Measurements from ENCODE around the gene OXCT2.
"Not testable (repeated sequence)": the region's sequence is repeated elsewhere in the genome, so short reads cannot be mapped to it uniquely, and the experiment has no call there.

The OXCT2 gene

DNA sequence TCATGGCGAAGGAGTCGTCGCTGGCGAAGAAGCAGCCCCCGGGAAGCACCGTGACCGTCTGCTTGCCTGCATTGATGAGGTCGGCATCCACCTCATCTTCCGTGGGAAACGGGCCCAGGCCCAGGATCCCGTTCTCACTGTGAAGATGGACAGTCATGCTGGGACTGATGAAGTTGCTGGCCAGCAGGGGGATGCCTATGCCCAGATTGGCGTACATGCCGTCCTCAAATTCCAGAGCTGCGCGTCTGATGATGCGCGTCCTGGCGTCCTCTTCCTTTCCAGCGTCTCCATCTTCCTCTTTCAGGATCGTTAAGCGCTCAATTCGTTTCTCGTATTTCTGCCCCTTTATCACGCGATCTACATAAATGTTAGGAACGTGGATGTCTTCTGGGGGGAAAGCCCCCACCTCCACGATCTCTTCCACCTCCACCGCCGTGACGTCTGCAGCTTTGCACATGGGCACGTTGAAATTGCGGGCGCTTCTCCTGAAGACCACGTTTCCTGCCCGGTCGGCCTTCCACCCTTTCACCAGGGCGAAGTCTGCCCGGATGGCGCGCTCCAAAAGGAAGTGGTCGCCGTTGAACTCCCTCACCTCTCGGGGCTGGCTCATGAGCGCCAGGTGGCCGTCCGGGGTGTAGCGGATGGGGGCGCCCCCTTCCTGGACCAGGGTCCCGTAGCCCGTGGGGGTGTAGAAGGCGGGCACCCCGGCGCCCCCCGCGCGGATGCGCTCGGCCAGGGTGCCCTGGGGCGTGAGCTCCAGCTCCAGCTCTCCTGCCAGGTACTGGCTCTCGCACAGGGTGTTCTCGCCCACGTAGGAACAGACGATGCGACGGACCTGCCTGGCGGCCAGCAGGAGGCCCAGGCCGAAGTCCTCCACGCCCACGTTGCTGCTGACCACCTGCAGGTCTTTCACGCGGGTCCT lies 787 bp downstream of the OXCT2 start:
- H3K4me3 Mint-ChIP-seq: peak overlapping the region; percentile 73
- H3K4me1 Mint-ChIP-seq; H3K9me3 Mint-ChIP-seq; H3K27ac Mint-ChIP-seq; H3K36me3 Mint-ChIP-seq (ENCODE audit: low read depth); DNase-seq: not testable (repeated sequence)
- peaks cover 16% of the 10 kb centered on the region for H3K27me3 Mint-ChIP-seq (ENCODE audit: low read depth, poor library complexity)

DNA sequence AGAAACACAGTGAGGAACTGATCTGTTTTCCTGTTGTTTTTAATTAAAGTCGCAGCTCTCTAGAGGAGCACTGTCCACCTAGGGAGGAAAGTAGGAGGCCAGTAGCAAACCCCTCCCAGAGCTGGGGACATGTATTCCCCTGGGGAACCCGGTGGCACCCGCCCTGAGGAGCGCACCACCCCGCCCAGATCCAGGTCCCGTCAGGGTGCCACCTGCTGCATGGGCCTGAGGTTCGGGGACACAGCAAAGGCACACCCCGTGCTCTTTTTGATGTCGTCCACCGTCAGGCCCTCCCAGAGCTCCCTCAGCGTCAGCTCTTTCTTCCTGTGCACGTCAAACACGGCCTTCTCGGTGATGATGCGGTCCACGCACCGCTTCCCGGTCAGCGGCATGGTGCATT lies 1.6 kb downstream of the OXCT2 start:
- H3K27me3 Mint-ChIP-seq (ENCODE audit: low read depth, poor library complexity): peaks cover 14% of the 10 kb centered on the region
- H3K4me1 Mint-ChIP-seq; H3K9me3 Mint-ChIP-seq; H3K36me3 Mint-ChIP-seq (ENCODE audit: low read depth); DNase-seq; H3K4me3 Mint-ChIP-seq; H3K27ac Mint-ChIP-seq: not testable (repeated sequence)

DNA sequence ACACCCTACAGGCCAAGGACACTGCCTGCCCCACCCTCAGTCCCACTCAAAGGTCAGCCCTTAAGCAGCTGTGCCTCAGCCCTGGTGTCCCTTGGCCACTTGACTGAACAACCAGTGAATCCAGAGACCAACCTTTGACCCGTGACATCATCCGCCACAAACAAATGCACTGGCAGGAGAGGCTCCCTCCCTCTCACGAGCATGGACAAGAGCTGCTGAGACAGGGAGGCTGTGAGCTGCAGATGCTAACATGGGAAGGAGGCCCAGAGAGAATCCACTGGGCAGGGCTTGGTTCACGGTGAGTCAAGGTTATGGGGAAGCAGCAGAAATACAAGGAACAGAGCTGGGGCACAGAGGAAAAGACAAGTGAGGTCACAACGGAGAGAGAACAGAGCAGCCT lies 4.7 kb downstream of the OXCT2 start:
- not testable (repeated sequence) for H3K9me3 Mint-ChIP-seq; H3K36me3 Mint-ChIP-seq (ENCODE audit: low read depth); H3K27ac Mint-ChIP-seq; H3K4me3 Mint-ChIP-seq; DNase-seq
- Mint-ChIP-seq H3K4me1 (peaks cover 14% of the 10 kb centered on the region), H3K27me3 (ENCODE audit: low read depth, poor library complexity) (peaks cover 14% of the 10 kb centered on the region)

DNA sequence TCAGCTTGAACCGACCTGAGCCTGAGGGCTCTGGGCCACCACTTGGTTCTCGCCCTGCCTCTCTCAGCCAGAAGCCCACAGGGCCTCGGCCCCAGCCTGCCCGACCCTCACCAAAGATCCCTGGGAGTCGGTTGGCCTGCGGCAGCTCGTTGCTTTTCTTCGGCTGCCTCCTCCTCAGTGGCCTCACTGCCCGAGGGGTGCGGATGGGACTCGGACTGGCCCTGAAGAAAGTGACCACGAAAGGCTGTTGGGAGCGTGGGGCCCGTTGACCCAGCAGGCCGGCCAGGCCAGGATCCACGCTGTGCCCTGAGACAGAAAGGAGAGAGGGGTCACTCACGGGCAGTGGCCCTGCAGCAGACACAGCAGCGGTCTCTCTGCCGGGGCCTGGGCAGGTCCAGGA lies 6.6 kb downstream of the OXCT2 start:
- H3K4me3 Mint-ChIP-seq; H3K27me3 Mint-ChIP-seq (ENCODE audit: low read depth, poor library complexity); H3K27ac Mint-ChIP-seq; H3K9me3 Mint-ChIP-seq; H3K36me3 Mint-ChIP-seq (ENCODE audit: low read depth); DNase-seq: not testable (repeated sequence)
- peaks cover 14% of the 10 kb centered on the region for H3K4me1 Mint-ChIP-seq

DNA sequence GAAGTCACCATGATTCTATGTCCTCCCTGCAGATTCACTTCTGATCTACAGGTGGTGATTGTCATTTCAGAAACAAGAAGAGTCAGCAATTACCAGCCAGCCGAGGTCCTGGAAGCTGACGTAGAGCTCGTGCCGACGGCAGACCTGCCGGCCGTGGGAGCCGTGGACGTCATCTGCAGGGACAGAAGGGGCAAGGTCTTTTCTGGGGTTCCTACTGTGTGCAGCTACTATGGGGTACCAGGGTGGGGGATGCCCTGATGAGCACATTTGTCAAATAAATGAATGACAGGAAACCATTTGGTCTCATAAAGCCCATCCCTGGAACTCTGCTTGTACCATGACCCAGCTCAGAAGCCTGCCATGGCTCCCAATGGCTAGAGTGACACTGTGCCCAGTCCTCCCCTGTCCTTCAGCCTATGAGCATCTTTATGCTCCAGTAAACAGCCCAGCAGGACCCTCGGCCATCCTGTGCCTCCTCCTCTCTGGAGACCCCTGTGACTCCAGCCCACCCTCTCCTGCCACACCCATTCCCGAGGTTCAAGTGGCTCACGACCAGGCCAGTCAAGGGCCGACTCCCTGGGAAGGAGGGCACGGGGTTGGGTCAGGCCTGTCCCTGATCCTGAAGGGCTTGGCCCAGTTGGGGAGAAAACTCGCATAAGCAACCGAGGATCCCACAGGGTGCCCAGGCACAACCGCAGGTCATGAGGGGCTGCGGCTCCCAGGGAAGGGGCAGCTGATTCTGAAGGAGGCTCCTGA lies 7.4 kb downstream of the OXCT2 start:
- DNase-seq; H3K27me3 Mint-ChIP-seq (ENCODE audit: low read depth, poor library complexity); H3K4me3 Mint-ChIP-seq; H3K27ac Mint-ChIP-seq; H3K36me3 Mint-ChIP-seq (ENCODE audit: low read depth); H3K9me3 Mint-ChIP-seq: not testable (repeated sequence)
- H3K4me1 Mint-ChIP-seq: peaks cover 14% of the 10 kb centered on the region

DNA sequence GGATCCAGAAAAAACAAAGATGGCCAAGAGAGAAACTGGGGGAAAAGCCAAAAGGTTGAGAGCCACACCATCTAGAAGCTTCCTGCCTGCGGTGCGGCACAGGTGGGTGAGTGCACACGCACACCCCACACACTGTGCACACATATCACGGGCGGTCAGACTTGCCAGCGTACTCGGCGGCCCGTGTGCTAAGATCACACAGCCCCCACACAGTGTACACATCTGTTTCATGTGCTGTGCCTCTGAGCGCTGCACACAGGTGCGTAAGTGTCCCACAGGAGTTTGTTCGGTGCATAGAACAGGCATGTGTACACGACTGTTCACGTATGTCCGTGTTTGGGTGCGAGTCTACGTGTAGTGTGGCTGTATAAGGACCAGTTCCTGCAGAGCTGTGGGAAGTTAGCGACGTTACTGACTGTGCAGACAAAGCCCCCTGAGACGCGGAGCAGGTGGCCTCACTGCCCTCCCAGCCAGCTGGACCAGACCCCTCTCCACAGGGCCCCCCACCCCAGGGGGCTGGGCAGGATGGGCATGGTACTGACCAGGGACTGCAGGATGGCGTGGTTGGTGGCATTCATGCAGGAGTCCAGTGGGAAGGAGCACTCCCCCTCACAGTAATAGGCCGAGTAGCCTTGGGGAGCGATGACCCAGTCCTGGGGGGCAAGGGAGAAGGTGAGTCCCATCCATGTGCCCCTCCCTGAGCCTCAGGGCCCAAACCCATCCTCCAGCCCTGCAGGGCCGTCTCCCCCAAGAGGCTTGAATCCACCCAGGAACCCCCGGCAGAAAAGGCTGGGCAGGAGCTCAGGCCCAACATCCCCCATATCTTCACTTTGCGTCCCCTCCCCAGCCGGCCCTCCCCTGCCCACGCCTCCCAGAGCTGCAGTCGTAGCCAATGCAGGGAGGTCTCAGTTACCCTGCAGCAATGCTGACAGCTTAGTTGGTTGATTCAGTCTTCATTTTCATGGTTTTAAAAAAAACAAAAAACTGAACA lies 8.3 kb downstream of the OXCT2 start:
- no peaks in the 10 kb centered on the region for H3K27me3 Mint-ChIP-seq (ENCODE audit: low read depth, poor library complexity)
- peaks cover 14% of the 10 kb centered on the region for H3K4me1 Mint-ChIP-seq
- TF ChIP-seq, protein P1, sequence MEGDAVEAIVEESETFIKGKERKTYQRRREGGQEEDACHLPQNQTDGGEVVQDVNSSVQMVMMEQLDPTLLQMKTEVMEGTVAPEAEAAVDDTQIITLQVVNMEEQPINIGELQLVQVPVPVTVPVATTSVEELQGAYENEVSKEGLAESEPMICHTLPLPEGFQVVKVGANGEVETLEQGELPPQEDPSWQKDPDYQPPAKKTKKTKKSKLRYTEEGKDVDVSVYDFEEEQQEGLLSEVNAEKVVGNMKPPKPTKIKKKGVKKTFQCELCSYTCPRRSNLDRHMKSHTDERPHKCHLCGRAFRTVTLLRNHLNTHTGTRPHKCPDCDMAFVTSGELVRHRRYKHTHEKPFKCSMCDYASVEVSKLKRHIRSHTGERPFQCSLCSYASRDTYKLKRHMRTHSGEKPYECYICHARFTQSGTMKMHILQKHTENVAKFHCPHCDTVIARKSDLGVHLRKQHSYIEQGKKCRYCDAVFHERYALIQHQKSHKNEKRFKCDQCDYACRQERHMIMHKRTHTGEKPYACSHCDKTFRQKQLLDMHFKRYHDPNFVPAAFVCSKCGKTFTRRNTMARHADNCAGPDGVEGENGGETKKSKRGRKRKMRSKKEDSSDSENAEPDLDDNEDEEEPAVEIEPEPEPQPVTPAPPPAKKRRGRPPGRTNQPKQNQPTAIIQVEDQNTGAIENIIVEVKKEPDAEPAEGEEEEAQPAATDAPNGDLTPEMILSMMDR (IDR thresholded peaks at IDR 0.05): no peak
- H3K4me3 Mint-ChIP-seq: no peak overlapping the region
- H3K9me3 Mint-ChIP-seq: no peaks in the 10 kb centered on the region
- H3K36me3 Mint-ChIP-seq (ENCODE audit: low read depth): peaks cover 9% of the 10 kb centered on the region
- DNase-seq: no peak
- no peak overlapping the region for H3K27ac Mint-ChIP-seq

DNA sequence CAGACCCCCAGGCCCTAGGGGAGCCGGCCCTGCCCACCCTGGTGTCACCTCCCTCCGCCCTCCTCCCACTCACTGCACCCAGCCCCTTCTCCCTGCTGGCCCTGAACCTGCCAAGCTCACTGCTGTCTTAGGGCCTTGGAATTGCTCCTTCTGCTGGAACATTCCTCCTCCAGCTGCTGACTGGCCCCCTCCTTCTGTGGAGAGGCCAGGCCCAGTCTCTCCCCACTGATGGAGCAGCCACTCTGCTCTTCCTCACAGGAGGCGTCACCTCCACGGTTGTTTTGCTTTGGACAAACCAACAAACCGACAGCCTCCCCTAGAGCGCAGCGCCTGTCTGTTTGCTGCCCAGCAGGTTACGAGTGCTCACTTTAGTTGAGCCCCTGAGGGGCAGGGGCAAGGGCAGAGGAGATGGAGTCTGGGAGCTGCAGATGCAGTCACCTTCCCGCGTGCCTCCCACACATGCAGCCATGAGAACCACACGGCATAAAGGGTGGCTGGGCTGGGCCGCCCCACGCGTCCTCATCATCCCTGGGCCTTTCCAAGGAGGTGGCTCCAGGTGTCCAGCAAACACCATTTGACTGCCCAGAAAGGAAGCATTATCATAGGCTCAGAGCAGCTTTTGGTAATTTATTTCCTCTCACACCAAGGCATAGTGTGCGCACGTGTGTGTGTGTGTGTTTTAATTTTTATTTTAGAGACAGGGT lies 9.4 kb downstream of the OXCT2 start:
- peaks cover 20% of the 10 kb centered on the region for H3K36me3 Mint-ChIP-seq (ENCODE audit: low read depth)
- no peaks in the 10 kb centered on the region for H3K27me3 Mint-ChIP-seq (ENCODE audit: low read depth, poor library complexity)
- H3K9me3 Mint-ChIP-seq: no peaks in the 10 kb centered on the region
- TF ChIP-seq, protein P1 (IDR thresholded peaks at IDR 0.05): no peak
- DNase-seq: no peak
- peaks cover 13% of the 10 kb centered on the region for H3K4me1 Mint-ChIP-seq
- H3K4me3 Mint-ChIP-seq: no peak overlapping the region
- H3K27ac Mint-ChIP-seq: peak overlapping the region; percentile 52

Measured in nephron progenitor cell (in vitro differentiated cells).